GM12878 (cell line): ENCODE results near the gene SLC35E4. TPM values are rescaled to one million over a fixed set of nuclear protein-coding genes. Genes with fewer than 3 reads are reported as not detected.

Experiments used
- ATAC-seq: fragments of 200-7000 bp; cut with Tn5 transposase; 3 replicates; pipeline ENCODE4 v1.9.1; 2020; ENCODE audit warnings: mild to moderate bottlenecking, moderate library complexity
- Bru-seq: library from RNA; stranded (reverse); fragments of 400-500 nt; gene quantifications from one replicate; lab custom pipeline; 2021; lab: Mats Ljungman, UMichigan
- BruChase-seq, 2 experiments: library from RNA; stranded (reverse); fragments of 400-500 nt; gene quantifications; one replicate each; lab custom pipeline; 2021; lab: Mats Ljungman, UMichigan
- BruUV-seq: library from RNA; stranded (reverse); fragments of 400-500 nt; replicated peaks from 2 replicates; lab custom pipeline; 2021; lab: Mats Ljungman, UMichigan
- CTCF ChIA-PET: fragments of 300-600 bp; sonication (Branson Sonifier 250); formaldehyde crosslinking; extraction: SDS; loops from one replicate; lab custom pipeline; 2021; ENCODE audit warnings: inconsistent platforms; lab: Yijun Ruan, JAX
- POLR2A ChIA-PET: fragments of 350-600 bp; formaldehyde crosslinking; extraction: SDS; loops from one replicate; lab custom pipeline; 2021; ENCODE audit warnings: inconsistent platforms; lab: Charles Lee
- RAD21 ChIA-PET: fragments of 300-600 bp; sonication (Branson Sonifier 250); formaldehyde crosslinking; loops from one replicate; lab custom pipeline; 2023; ENCODE audit warnings: antibody characterized with exemption; ENCODE audit not compliant: unreplicated experiment; lab: Charles Lee
- SMC1A ChIA-PET: fragments of 300-600 bp; sonication (Branson Sonifier 250); formaldehyde crosslinking; loops from one replicate; lab custom pipeline; 2023; ENCODE audit not compliant: unreplicated experiment, uncharacterized antibody; lab: Charles Lee
- DNase-seq: peaks from one replicate; pipeline ENCODE4 v3.0.0-alpha.2; 2011; ENCODE audit warnings: low read depth, low spot score
- FAIRE-seq: peaks from 3 replicates; lab custom pipeline; 2011; peaks lifted over from hg19 to GRCh38; lab: Jason Lieb, UNC
- H2AFZ ChIP-seq: 2 replicates; pipeline ENCODE4 v1.6.0; 2011; ENCODE audit warnings: low read depth, low read length, control low read depth; ENCODE audit not compliant: control insufficient read depth
- H3K27ac ChIP-seq: 2 replicates; pipeline ENCODE4 v1.5.1; 2011; ENCODE audit warnings: control low read depth; ENCODE audit not compliant: control insufficient read depth, insufficient read depth
- H3K27me3 ChIP-seq, 2 experiments: replicated peaks in 1 of 2; 2 replicates each; pipeline versions ENCODE4 v1.6.0 to v1.6.1; 2011; ENCODE audit warnings: low read length in 1 of 2; ENCODE audit not compliant: control insufficient read depth in 2 of 2, insufficient read depth in 2 of 2
- H3K36me3 ChIP-seq, 2 experiments: 2 replicates each; pipeline ENCODE4 v1.5.1; 2011; ENCODE audit warnings: low read length in 1 of 2; ENCODE audit not compliant: control insufficient read depth in 2 of 2, insufficient read depth in 2 of 2
- H3K4me1 ChIP-seq: 2 replicates; pipeline ENCODE4 v1.6.1; 2011; ENCODE audit warnings: mild to moderate bottlenecking, low read length, moderate library complexity, mixed read lengths; ENCODE audit not compliant: control insufficient read depth, insufficient read depth
- H3K4me2 ChIP-seq: 2 replicates; pipeline ENCODE4 v1.6.0; 2011; ENCODE audit warnings: control low read depth; ENCODE audit not compliant: control insufficient read depth, insufficient read depth
- H3K4me3 ChIP-seq: fragments of 200-600 bp; sonication (generic); 2 replicates; pipeline ENCODE4 v1.5.1; 2016
- H3K79me2 ChIP-seq: 2 replicates; pipeline ENCODE4 v1.6.0; 2011; ENCODE audit warnings: low read length; ENCODE audit not compliant: control insufficient read depth, insufficient read depth
- H3K9ac ChIP-seq: 2 replicates; pipeline ENCODE4 v1.8.0; 2011; ENCODE audit warnings: low read length, control low read depth, mixed read lengths; ENCODE audit not compliant: control insufficient read depth, insufficient read depth
- H3K9me3 ChIP-seq: replicated peaks from 3 replicates; pipeline ENCODE4 v1.5.1; 2011; ENCODE audit warnings: mild to moderate bottlenecking, low read length; ENCODE audit not compliant: control insufficient read depth, insufficient read depth
- H4K20me1 ChIP-seq: 2 replicates; pipeline ENCODE4 v1.6.0; 2011; ENCODE audit not compliant: control insufficient read depth, insufficient read depth
- GATAD2B ChIP-seq: fragments of 450-650 bp; conservative IDR thresholded peaks from 2 replicates; pipeline ENCODE4 v1.6.1; 2017; ENCODE audit warnings: low read depth, mild to moderate bottlenecking, moderate library complexity
- IKZF1 ChIP-seq: fragments of 450-650 bp; conservative IDR thresholded peaks from 2 replicates; pipeline ENCODE4 v1.6.1; 2017; ENCODE audit warnings: antibody characterized with exemption, mild to moderate bottlenecking
- IKZF2 ChIP-seq, 2 experiments: fragments of 450-650 bp; IDR thresholded peaks; 2 replicates each; pipeline ENCODE4 v1.6.1; 2017; ENCODE audit warnings: mild to moderate bottlenecking in 2 of 2, moderate library complexity in 2 of 2
- JUND ChIP-seq: IDR thresholded peaks from 2 replicates; pipeline ENCODE4 v1.6.1; 2012; ENCODE audit warnings: low read depth, mild to moderate bottlenecking, low read length, improper control_type of control experiment, moderate library complexity
- MXI1 ChIP-seq: fragments of 150-350 bp; IDR thresholded peaks from 2 replicates; pipeline ENCODE4 v1.6.1; 2011; ENCODE audit warnings: low read depth, mild to moderate bottlenecking, inconsistent platforms, low read length, improper control_type of control experiment
- NFYB ChIP-seq: IDR thresholded peaks from 2 replicates; pipeline ENCODE4 v1.6.1; 2011; ENCODE audit warnings: low read depth, mild to moderate bottlenecking, low read length, improper control_type of control experiment, moderate library complexity; ENCODE audit not compliant: insufficient read depth
- RELA ChIP-seq: fragments of 450-650 bp; IDR thresholded peaks from 2 replicates; pipeline ENCODE4 v1.8.0; 2014; ENCODE audit warnings: borderline replicate concordance; ENCODE audit not compliant: partially characterized antibody
- RUNX3 ChIP-seq: IDR thresholded peaks from 2 replicates; pipeline ENCODE4 v1.6.1; 2012; ENCODE audit warnings: low read length, inconsistent platforms
- SMARCA5 ChIP-seq: fragments of 450-650 bp; IDR thresholded peaks from 2 replicates; pipeline ENCODE4 v1.6.1; 2017; ENCODE audit warnings: mild to moderate bottlenecking
- SMC3 ChIP-seq: IDR thresholded peaks from 2 replicates; pipeline ENCODE4 v1.6.1; 2011; ENCODE audit warnings: low read length, improper control_type of control experiment, borderline replicate concordance
- WRNIP1 ChIP-seq: IDR thresholded peaks from 2 replicates; pipeline ENCODE4 v1.6.1; 2011; ENCODE audit warnings: low read depth, low read length, improper control_type of control experiment, borderline replicate concordance
- WGBS: methylation state at CpG from one replicate; pipeline ENCODE4 v1.1.6; 2016; ENCODE audit warnings: low lambda C conversion rate; ENCODE audit not compliant: insufficient replicate concordance, insufficient coverage; ENCODE audit errors: missing lambda C conversion rate; 5-methylcytosine and 5-hydroxymethylcytosine counted together
- in situ Hi-C: fragments of 300-500 bp; cut with MboI; formaldehyde crosslinking; loops from 9 replicates; pipeline ENCODE4 v1.14.3; 2018; ENCODE audit warnings: mixed read lengths
- intact Hi-C: fragments of 100-400 bp; cut with micrococcal nuclease; formaldehyde crosslinking; loops from one replicate; pipeline ENCODE4 v1.14.2; 2022; ENCODE audit not compliant: unreplicated experiment
- long read RNA-seq, 2 experiments: library from polyadenylated mRNA; unstranded; transcript quantifications; one replicate each; pipeline ENCODE4 v2.0.0, GENCODE V29; 2019 to 2020
- polyA minus RNA-seq, 3 experiments: library from RNA; depleted of rRNA, polyadenylated mRNA; stranded (reverse); fragments of >200 nt; gene quantifications; 2 replicates each; pipeline ENCODE4 v1.2.3, GENCODE V29; 2011
- polyA plus RNA-seq, 11 experiments: library from polyadenylated mRNA; depleted of rRNA in 4 of 11; unstranded in 6 of 11; stranded (reverse) in 5 of 11; fragments of >200 nt; fragmentation: Nextera tagmentation in 4 of 11; fragmentation: Illumina TruSeq in 1 of 11; extraction: Ambion mirVana in 4 of 11; extraction: Trizol in 1 of 11; gene quantifications; 1 replicate in 1 of 11; 2 replicates in 10 of 11; pipeline versions ENCODE4 v1.2.1 to v1.2.3, GENCODE V29; 2011 to 2016; ENCODE audit warnings: inconsistent platforms in 2 of 11, missing spikeins in 2 of 11, low read depth in 1 of 11
- total RNA-seq, 4 experiments: library from RNA; depleted of rRNA in 3 of 4; stranded (reverse); fragments of >200 nt in 3 of 4; fragmentation: Illumina TruSeq in 1 of 4; extraction: Trizol in 1 of 4; gene quantifications; 2 replicates each; pipeline versions ENCODE4 v1.2.1 to v1.2.3, GENCODE V29; 2013 to 2021
- TF ChIP-seq, protein P1 (sequence below), 3 experiments: IDR thresholded peaks in 2 of 3; conservative IDR thresholded peaks in 1 of 3; 2 replicates each; pipeline ENCODE4 v1.5.1; 2011; ENCODE audit warnings: low read depth in 3 of 3, low read length in 3 of 3, mild to moderate bottlenecking in 3 of 3, control low read depth in 2 of 3, moderate library complexity in 2 of 3, inconsistent platforms in 1 of 3, mixed read lengths in 1 of 3; ENCODE audit not compliant: control insufficient read depth in 2 of 3, insufficient read depth in 1 of 3; ENCODE audit errors: extremely low read depth in 1 of 3
- TF ChIP-seq, protein P2 (sequence below): IDR thresholded peaks from 2 replicates; pipeline ENCODE4 v1.6.1; 2012; ENCODE audit warnings: low read depth, low read length, improper control_type of control experiment

SLC35E4 gene, protein sequence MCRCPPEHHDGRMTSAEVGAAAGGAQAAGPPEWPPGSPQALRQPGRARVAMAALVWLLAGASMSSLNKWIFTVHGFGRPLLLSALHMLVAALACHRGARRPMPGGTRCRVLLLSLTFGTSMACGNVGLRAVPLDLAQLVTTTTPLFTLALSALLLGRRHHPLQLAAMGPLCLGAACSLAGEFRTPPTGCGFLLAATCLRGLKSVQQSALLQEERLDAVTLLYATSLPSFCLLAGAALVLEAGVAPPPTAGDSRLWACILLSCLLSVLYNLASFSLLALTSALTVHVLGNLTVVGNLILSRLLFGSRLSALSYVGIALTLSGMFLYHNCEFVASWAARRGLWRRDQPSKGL
- total RNA-seq (2013; cell fraction: nucleolus; rRNA removed) = 10.7 and 12.3 TPM in 2 replicates
- total RNA-seq (2014; rRNA removed) (5.3 and 5.7 TPM in 2 replicates), total RNA-seq (2014; rRNA removed; fragmentation: Illumina TruSeq; extraction: Trizol) (1.0 and 1.3 TPM in 2 replicates), total RNA-seq (2021) (3.8 and 5.1 TPM in 2 replicates), polyA plus RNA-seq (2011; rRNA removed) (1.3 and 2.5 TPM in 2 replicates), polyA plus RNA-seq (2014; fragmentation: Illumina TruSeq; extraction: Trizol) (0.10 and 0.66 TPM in 2 replicates), polyA plus RNA-seq (2014; fragmentation: Nextera tagmentation; extraction: Ambion mirVana) (under 1 TPM in 1 of 2 experiments, not detected in 1; 0.16 TPM), polyA plus RNA-seq (2014; rRNA removed) (3.2 and 3.3 TPM in 2 replicates), polyA plus RNA-seq (2016; fragmentation: Nextera tagmentation; extraction: Ambion mirVana) (1 to 10 TPM; 2.9 to 3.9 TPM), polyA minus RNA-seq (2011; rRNA and poly(A)+ RNA removed) (2.7 and 5.3 TPM in 2 replicates), Bru-seq, nascent RNA (percentile 53 among the genes with signal in this experiment), BruChase-seq, experiment 1, labeled RNA remaining after a 6-hour chase (percentile 53 among the genes with signal in this experiment), BruChase-seq, experiment 2, labeled RNA remaining after a 2-hour chase (percentile 56 among the genes with signal in this experiment)
- polyA plus RNA-seq (2011; ENCODE audit: low read depth) = 0.22 TPM
- polyA plus RNA-seq (2011; cell fraction: cytosol; rRNA removed) = 3.1 and 5.3 TPM in 2 replicates
- polyA plus RNA-seq (2011; cell fraction: nucleus; rRNA removed) = 2.5 and 4.2 TPM in 2 replicates
- polyA plus RNA-seq (2012) = 0.84 and 1.1 TPM in 2 replicates
- polyA minus RNA-seq (2011; cell fraction: cytosol; rRNA and poly(A)+ RNA removed) = 1.3 and 2.4 TPM in 2 replicates
- polyA minus RNA-seq (2011; cell fraction: nucleus; rRNA and poly(A)+ RNA removed) = 3.7 and 5.5 TPM in 2 replicates
- long read RNA-seq, experiment 1, transcript SLC35E4-201 (2 exons, 2,714 nt) = major isoform, 10 of 12 reads
- long read RNA-seq, experiment 1, partial matches to known transcripts = 0 of 12 reads
- long read RNA-seq, experiment 1, other reads (novel, unspliced or antisense) = 2 of 12 reads
- long read RNA-seq, experiment 2, partial matches to known transcripts = 0 of 3 reads
- long read RNA-seq, experiment 2, other reads (novel, unspliced or antisense) = 3 of 3 reads

DNA sequence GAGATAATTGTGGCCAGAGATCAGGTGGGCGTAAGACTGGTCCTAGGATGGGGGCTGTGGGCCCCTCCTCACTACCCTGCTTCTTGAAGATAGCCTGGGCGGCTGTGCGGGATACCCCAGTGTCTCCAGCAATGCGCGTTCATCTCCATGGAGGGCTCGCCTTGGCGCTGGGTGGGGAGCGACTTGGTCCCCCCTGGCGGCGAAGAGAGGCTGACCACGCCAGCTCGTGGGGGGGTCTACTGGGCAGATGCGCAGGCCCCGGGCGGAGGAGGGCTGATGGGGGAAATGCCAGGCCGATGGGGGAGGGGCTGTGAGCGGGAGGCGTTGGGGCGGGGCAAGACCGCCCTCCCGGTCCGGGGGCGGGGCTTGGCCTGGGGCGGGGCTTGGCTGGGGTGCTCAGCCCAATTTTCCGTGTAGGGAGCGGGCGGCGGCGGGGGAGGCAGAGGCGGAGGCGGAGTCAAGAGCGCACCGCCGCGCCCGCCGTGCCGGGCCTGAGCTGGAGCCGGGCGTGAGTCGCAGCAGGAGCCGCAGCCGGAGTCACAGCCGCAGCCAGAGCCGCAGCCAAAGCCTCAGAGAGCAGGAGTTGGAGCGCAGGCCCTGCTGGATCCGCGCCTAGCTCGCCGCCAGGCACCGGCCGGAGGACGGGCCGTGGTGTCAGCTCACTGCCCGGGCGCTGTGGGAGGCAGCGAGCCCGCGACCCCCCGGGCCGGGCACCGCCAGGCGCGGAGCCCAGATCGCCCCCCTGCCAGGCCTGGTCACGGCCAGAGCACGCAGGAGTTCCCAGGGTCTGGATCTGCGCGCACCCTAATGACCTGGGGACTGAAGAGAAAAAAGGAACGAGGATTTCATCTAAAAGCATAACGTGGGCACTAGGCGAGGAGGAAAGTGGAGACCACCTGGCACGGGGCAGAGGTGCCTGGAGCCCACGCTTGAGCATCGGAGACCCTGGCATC, at the start of gene SLC35E4:
Gene SLC35E4 (plus strand): TSS at position 509 of the 953 bp plus-strand sequence. CDS start 670 bp downstream, outside the sequence.
- POLR2A ChIA-PET = interaction anchor here (0.6 to 2.3 kb wide), 21 partner anchors 10 to 460 kb away, joined by 3 to 8 read pairs (median 4); partner anchors contain the start of genes MORC2 and TCN2
- Histone ChIP-seq H3K4me3 (peak within 1 kb of the TSS; percentile 77), H4K20me1 (no peaks in the 10 kb centered on the region), H3K27me3 (no peaks in the 10 kb centered on the region), H3K4me1 (peaks cover 4% of the 10 kb centered on the region; the same call in 1 of the 2 replicates), H3K27ac (peak within 1 kb of the TSS; percentile 61), H3K9ac (peak within 1 kb of the TSS; percentile 80), H3K36me3 (no peaks in the 10 kb centered on the region), H2AFZ (peak within 1 kb of the TSS; percentile 90), H3K9me3 (no peaks in the 10 kb centered on the region; the same call in 2 of the 3 replicates), H3K4me2 (peak within 1 kb of the TSS; percentile 92), H3K79me2 (peaks cover 8% of the 10 kb centered on the region)
- FAIRE-seq = no peak
- WGBS = 3% methylated on average over 48 of the region's 75 CpGs
- CTCF ChIA-PET = interaction anchor here (0.6 to 4.5 kb wide), 36 partner anchors 9 to 589 kb away, joined by 3 to 243 read pairs (median 5); partner anchors contain the start of genes DUSP18, OSBP2, PES1 and SELENOM
- BruUV-seq = TSS peak; percentile 68
- RAD21 ChIA-PET = interaction anchor here (0.7 to 4.3 kb wide), 20 partner anchors 14 to 881 kb away, joined by 3 to 165 read pairs (median 5); partner anchors contain the start of genes DUSP18, PES1 and TCN2
- SMC1A ChIA-PET = interaction anchor here (0.8 to 4.8 kb wide), 20 partner anchors 13 to 449 kb away, joined by 3 to 159 read pairs (median 4); partner anchors contain the start of genes DUSP18 and TCN2
- peak; percentile 83 for ATAC-seq
- DNase-seq = peak; percentile 47
- in situ Hi-C loops = loop anchor here (25.0 kb wide), 1 partner anchor 277 kb away; no protein-coding TSS in a partner anchor
- intact Hi-C loops = loop anchor here (2.0 to 10.0 kb wide), 2 partner anchors 71 to 449 kb away; partner anchors contain the start of gene SMTN
- 0 out of 2 replicates have a peak, but pooled peaks have one; percentile 4 for TF ChIP-seq RUNX3
- peak; percentile 12 for TF ChIP-seq GATAD2B
- 0 out of 2 replicates have a peak, but pooled peaks have one; percentile 13 for TF ChIP-seq JUND
- peak; percentile 48; the same call in 1 of the 2 replicates for TF ChIP-seq MXI1
- TF ChIP-seq IKZF1 = peak; percentile 62
- TF ChIP-seq NFYB = no peak
- TF ChIP-seq SMC3 = no peak
- TF ChIP-seq, protein P1, sequence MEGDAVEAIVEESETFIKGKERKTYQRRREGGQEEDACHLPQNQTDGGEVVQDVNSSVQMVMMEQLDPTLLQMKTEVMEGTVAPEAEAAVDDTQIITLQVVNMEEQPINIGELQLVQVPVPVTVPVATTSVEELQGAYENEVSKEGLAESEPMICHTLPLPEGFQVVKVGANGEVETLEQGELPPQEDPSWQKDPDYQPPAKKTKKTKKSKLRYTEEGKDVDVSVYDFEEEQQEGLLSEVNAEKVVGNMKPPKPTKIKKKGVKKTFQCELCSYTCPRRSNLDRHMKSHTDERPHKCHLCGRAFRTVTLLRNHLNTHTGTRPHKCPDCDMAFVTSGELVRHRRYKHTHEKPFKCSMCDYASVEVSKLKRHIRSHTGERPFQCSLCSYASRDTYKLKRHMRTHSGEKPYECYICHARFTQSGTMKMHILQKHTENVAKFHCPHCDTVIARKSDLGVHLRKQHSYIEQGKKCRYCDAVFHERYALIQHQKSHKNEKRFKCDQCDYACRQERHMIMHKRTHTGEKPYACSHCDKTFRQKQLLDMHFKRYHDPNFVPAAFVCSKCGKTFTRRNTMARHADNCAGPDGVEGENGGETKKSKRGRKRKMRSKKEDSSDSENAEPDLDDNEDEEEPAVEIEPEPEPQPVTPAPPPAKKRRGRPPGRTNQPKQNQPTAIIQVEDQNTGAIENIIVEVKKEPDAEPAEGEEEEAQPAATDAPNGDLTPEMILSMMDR (IDR thresholded peaks at IDR 0.05 in 2 of 3, conservative IDR thresholded peaks at IDR 0.05 in 1 of 3; ENCODE audit: control insufficient read depth in 2 of 3, extremely low read depth in 1 of 3, insufficient read depth in 1 of 3, low read depth in 3 of 3, low read length in 3 of 3) = peak in 2 of 3 experiments; percentile 15 to 44; a peak in 3 of 6 replicates
- TF ChIP-seq WRNIP1 = no peak
- TF ChIP-seq RELA = peak; percentile 42
- peak; percentile 33 for TF ChIP-seq SMARCA5
- TF ChIP-seq, protein P2, sequence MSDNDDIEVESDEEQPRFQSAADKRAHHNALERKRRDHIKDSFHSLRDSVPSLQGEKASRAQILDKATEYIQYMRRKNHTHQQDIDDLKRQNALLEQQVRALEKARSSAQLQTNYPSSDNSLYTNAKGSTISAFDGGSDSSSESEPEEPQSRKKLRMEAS = 0 out of 2 replicates have a peak, but pooled peaks have one; percentile 37
- no peak for TF ChIP-seq IKZF2 (IDR thresholded peaks at IDR 0.05)
